Pancreas (tissue), 10 donors: ENCODE results near the gene S100A14. TPM values are rescaled to one million over a fixed set of nuclear protein-coding genes. Genes with fewer than 3 reads are reported as not detected.

ENCODE experiments used
- ATAC-seq, 4 donors: fragments of 200-7000 bp; cut with Tn5 transposase; one replicate each; pipeline versions ENCODE4 v1.8.0 to v1.9.1; 2020; ENCODE audit warnings: mild to moderate bottlenecking in 4 of 4, moderate library complexity in 4 of 4
- DNase-seq, 6 donors: peaks; one replicate each; pipeline ENCODE4 v3.0.0-alpha.2; 2020
- FAIRE-seq: peaks from 2 replicates; lab custom pipeline; 2012; peaks lifted over from hg19 to GRCh38; lab: Jason Lieb, UNC
- H3K27ac ChIP-seq, 4 donors: fragments of 200-600 bp; sonication (generic); 1 replicate in 3 of 4; 2 replicates in 1 of 4; pipeline versions ENCODE4 v1.5.0 to v1.8.0; 2020
- H3K27me3 ChIP-seq, 4 donors: fragments of 200-600 bp; one replicate each; pipeline ENCODE4 v1.8.0; 2021
- H3K36me3 ChIP-seq, 3 donors: fragments of 200-600 bp; sonication (generic) in 1 of 3; one replicate each; pipeline versions ENCODE4 v1.5.0 to v1.8.0; 2020 to 2021
- H3K4me1 ChIP-seq, 3 donors: fragments of 200-600 bp; one replicate each; pipeline ENCODE4 v1.8.0; 2021
- H3K4me3 ChIP-seq, 4 donors: fragments of 200-600 bp; sonication (generic) in 2 of 4; one replicate each; pipeline versions ENCODE4 v1.5.0 to v1.8.0; 2020 to 2021
- H3K9me3 ChIP-seq, 4 donors: fragments of 200-600 bp; one replicate each; pipeline ENCODE4 v1.8.0; 2021
- WGBS, 2 donors: extraction: QIAGEN DNeasy Blood & Tissue Kit; methylation state at CpG; one replicate each; pipeline ENCODE4 v1.1.7; 2013; 5-methylcytosine and 5-hydroxymethylcytosine counted together
- intact Hi-C, 3 donors: fragments of 100-400 bp; cut with DNase I; formaldehyde crosslinking; loops; one replicate each; pipeline versions ENCODE4 v1.11.1 to v1.14.2; 2022
- polyA plus RNA-seq, 2 donors: library from polyadenylated mRNA; stranded (reverse); fragments of 200-250 nt; gene quantifications; one replicate each; pipeline ENCODE4 v1.2.3, GENCODE V29; 2013
- total RNA-seq, 6 donors: library from RNA; stranded (reverse); fragmentation: NEBNext Ultra II Directional in 4 of 6; extraction: Animal tissue kit (Norgen Biotek cat#: 25700) in 4 of 6; gene quantifications; one replicate each; pipeline versions ENCODE4 v1.2.1 to v1.2.4, GENCODE V29; 2021 to 2023
- TF ChIP-seq, protein P1 (sequence below), 4 donors: fragments of 200-600 bp; sonication (generic) in 3 of 4; IDR thresholded peaks; one replicate each; pipeline versions ENCODE4 v1.5.0 to v1.8.0; 2021; ENCODE audit warnings: antibody characterized with exemption in 4 of 4
- donor health status: healthy with polysubstance abuse.
- donor health status: DM: no; HTN: no; CAD: no; lungs with moderate emphysema.
- donor health status: DM: no; HTN: no; CAD: no.
- donor health status: control.
- donor health status: control.
- donor health status: Bipolar disorder and iron deficiency.
- donor health status: DM: yes; HTN: yes; CAD: no.
- donor health status: DM: no; HTN: no; CAD: no.
- donor health status: DM: no; HTN: no; CAD: no.
- donor health status: DM: yes; HTN: yes; CAD: no.

The S100A14 gene
- total and polyA plus RNA-seq, 8 donors, result 3.6 to 23.7 (median 13.0) TPM

DNA sequence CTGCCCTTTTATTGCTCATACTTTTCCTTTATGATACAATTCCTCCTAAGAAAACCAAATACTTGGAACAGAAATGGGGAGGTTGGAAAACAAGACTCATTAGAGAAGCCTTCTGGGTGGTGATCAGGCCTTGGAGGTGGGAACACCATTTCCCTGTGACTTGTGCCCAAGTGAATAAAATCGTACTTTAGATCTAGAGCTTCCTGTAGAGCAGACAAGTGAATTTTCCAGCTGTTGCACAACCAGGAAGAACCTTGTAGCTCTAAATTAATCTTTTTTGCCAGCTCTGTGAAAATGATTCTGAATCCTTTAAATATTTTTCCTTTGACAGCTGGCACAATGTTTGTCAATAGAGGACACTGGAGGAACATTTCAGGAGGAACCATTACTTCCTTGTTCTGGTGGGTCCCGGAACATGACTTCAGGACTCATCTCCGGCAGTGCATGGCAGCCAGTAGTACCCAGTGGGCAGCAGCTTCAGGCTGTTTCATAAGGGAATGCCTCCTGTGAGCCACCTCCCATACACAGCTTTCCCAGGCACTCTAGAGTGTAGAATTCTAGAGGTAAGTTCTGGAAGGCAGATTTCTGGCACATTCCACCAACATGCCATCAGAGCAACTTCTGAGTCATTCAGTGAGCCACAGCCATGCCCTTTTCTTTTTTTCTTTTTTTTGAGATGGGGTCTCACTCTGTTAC lies 36.8 kb upstream of the S100A14 start:
- no peaks in the 10 kb centered on the region for H3K27me3 ChIP-seq
- DNase-seq, result peak in 2 of 6 donors; percentile 50 to 59
- WGBS, 2 donors, result 35 to 39% methylated on average over 3 of the region's 3 CpGs

DNA sequence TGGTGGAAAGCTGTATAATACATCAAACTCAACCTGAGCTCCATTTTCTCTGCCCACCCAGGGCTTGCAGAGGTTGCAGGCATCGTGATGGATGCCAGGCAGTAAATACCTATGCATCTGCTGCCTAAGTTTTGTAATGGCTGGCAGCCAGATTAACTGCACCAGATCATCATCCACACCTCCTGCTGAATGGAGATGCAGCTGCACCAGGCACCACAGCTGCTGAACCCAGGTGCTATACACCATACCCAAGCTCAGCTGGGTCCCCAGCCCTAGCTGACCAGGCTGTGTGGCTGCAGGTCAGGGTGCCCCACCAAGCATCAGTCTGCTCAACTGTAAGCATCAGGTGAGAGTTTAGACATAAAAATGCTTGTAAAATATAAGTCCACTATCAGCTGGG lies 35.6 kb upstream of the S100A14 start:
- FAIRE-seq (no peak), DNase-seq (peak in 2 of 6 donors; percentile 18 to 39), ATAC-seq (no peak)
- H3K27me3 ChIP-seq, result no peaks in the 10 kb centered on the region
- WGBS, 2 donors, result 85 to 100% methylated on average over 1 of the region's 1 CpG
- H3K9me3 ChIP-seq, result no peaks in the 10 kb centered on the region
- intact Hi-C loops, result no loop called here
- H3K4me3 ChIP-seq, result no peak overlapping the region
- H3K4me1 ChIP-seq, result peaks cover 30 to 41% (median 38%) of the 10 kb centered on the region in 3 donors
- TF ChIP-seq, protein P1, sequence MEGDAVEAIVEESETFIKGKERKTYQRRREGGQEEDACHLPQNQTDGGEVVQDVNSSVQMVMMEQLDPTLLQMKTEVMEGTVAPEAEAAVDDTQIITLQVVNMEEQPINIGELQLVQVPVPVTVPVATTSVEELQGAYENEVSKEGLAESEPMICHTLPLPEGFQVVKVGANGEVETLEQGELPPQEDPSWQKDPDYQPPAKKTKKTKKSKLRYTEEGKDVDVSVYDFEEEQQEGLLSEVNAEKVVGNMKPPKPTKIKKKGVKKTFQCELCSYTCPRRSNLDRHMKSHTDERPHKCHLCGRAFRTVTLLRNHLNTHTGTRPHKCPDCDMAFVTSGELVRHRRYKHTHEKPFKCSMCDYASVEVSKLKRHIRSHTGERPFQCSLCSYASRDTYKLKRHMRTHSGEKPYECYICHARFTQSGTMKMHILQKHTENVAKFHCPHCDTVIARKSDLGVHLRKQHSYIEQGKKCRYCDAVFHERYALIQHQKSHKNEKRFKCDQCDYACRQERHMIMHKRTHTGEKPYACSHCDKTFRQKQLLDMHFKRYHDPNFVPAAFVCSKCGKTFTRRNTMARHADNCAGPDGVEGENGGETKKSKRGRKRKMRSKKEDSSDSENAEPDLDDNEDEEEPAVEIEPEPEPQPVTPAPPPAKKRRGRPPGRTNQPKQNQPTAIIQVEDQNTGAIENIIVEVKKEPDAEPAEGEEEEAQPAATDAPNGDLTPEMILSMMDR (IDR thresholded peaks at IDR 0.05), result no peak
- H3K27ac ChIP-seq, result peak overlapping the region in 1 of 4 donors; percentile 71
- no peaks in the 10 kb centered on the region for H3K36me3 ChIP-seq

More for the DNA sequence above, 36.8 kb upstream of the S100A14 start:
- no peaks in the 10 kb centered on the region for H3K36me3 ChIP-seq
- intact Hi-C loops, result no loop called here
- H3K27ac ChIP-seq, result peak overlapping the region; percentile 62 to 80 (median 73)
- peaks cover 30 to 39% (median 37%) of the 10 kb centered on the region in 3 donors for H3K4me1 ChIP-seq
- no peaks in the 10 kb centered on the region for H3K9me3 ChIP-seq
- H3K4me3 ChIP-seq, result no peak overlapping the region
- TF ChIP-seq, protein P1 (IDR thresholded peaks at IDR 0.05), result no peak
- FAIRE-seq (no peak), ATAC-seq (peak; percentile 21 to 50 (median 40))

DNA sequence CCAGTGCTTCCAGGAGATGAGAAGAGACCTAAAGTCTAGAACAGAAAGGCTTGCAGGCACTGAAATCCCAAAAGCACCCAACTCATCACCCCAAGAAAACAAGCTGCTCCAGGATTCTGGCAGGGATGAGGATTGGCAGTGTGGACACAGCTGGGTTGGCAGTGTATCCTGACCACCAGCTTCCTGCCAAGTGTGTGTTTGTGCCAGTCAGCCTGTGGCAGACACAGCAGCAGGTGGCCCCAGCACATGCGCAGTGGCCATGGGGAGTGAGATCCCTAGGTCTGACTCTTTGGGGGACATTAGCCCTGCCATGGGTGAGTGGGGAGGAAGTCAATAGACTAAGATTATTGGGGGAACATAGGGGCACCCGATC lies 33.7 kb upstream of the S100A14 start:
- Histone ChIP-seq H3K27me3 (no peaks in the 10 kb centered on the region), H3K4me3 (no peak overlapping the region), H3K36me3 (peaks cover 0 to 14% (median 13%) of the 10 kb centered on the region in 3 donors), H3K9me3 (no peaks in the 10 kb centered on the region), H3K27ac (peak overlapping the region; percentile 51 to 81 (median 65)), H3K4me1 (peaks cover 30 to 41% (median 38%) of the 10 kb centered on the region in 3 donors)
- ATAC-seq, result peak; percentile 84 to 93 (median 92)
- TF ChIP-seq, protein P1 (IDR thresholded peaks at IDR 0.05), result no peak
- 30 to 32% methylated on average over 2 of the region's 2 CpGs for WGBS, 2 donors
- FAIRE-seq, result no peak
- intact Hi-C loops, result no loop called here
- DNase-seq, result peak; percentile 91 to 97 (median 95)

DNA sequence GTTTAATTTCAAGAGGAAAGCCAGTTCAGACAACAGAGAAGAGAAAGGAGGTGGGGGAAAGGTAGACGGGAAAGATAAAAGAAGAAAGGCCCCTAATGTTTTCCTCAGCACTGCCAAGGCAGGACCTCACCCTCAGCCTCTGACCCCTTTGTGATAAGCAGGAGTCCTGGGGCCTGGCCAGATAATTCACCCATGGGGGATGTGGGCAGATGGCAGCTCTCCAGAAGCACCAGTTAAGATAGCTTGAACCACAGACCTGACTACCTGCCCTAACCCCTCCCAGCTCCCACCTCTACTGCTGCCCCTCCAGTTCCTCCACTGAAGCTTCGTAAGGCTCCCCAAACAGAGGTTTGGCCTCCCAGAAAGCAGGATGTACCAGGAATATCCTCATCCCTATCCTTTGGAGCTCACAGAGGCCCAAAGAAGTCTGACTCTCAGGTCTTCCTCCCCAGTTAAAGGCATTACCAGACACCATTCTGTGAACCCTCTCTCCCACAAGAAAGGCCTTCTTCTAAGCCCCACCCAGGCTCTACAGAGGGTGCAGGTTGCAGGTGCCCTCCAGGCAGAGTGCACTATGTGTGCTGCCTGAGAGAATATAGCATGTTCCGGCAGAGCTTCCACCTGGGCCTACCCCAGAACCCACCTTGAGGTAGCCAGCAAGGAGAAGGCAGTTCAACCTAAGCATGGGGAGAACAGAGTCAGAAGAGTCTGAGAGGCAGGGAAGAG lies 33.2 kb upstream of the S100A14 start:
- DNase-seq, result peak in 4 of 6 donors; percentile 40 to 59 (median 54)
- Histone ChIP-seq H3K9me3 (no peaks in the 10 kb centered on the region), H3K4me1 (peaks cover 30 to 41% (median 38%) of the 10 kb centered on the region in 3 donors), H3K27me3 (no peaks in the 10 kb centered on the region), H3K27ac (peak overlapping the region; percentile 51 to 81 (median 65)), H3K4me3 (no peak overlapping the region), H3K36me3 (peaks cover 0 to 20% (median 16%) of the 10 kb centered on the region in 3 donors)
- peak; percentile 13 to 48 (median 26) for ATAC-seq
- 20 to 31% methylated on average over 3 of the region's 3 CpGs for WGBS, 2 donors
- TF ChIP-seq, protein P1 (IDR thresholded peaks at IDR 0.05), result no peak
- no peak for FAIRE-seq
- intact Hi-C loops, result no loop called here
